ENCODE results near the gene DOCK2. TPM values are rescaled to one million over a fixed set of nuclear protein-coding genes. Genes with fewer than 3 reads are reported as not detected.

Gene DOCK2
- polyA plus RNA-seq, 1 experiment: 1.6 TPM

- no peaks in the 10 kb centered on the region for H3K27me3 ChIP-seq (ENCODE audit: control insufficient read depth, insufficient read depth, low read length)
- H3K4me3 ChIP-seq (ENCODE audit: low read depth, low read length): no peak overlapping the region
- no peaks in the 10 kb centered on the region for H3K9me3 ChIP-seq (ENCODE audit: control insufficient read depth, insufficient read depth, low read length)
- DNase-seq (ENCODE audit: low read depth, low spot score): no peak
- TF ChIP-seq, protein P1, sequence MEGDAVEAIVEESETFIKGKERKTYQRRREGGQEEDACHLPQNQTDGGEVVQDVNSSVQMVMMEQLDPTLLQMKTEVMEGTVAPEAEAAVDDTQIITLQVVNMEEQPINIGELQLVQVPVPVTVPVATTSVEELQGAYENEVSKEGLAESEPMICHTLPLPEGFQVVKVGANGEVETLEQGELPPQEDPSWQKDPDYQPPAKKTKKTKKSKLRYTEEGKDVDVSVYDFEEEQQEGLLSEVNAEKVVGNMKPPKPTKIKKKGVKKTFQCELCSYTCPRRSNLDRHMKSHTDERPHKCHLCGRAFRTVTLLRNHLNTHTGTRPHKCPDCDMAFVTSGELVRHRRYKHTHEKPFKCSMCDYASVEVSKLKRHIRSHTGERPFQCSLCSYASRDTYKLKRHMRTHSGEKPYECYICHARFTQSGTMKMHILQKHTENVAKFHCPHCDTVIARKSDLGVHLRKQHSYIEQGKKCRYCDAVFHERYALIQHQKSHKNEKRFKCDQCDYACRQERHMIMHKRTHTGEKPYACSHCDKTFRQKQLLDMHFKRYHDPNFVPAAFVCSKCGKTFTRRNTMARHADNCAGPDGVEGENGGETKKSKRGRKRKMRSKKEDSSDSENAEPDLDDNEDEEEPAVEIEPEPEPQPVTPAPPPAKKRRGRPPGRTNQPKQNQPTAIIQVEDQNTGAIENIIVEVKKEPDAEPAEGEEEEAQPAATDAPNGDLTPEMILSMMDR (IDR thresholded peaks at IDR 0.05; ENCODE audit: low read depth, low read length): no peak
- POLR2A ChIA-PET: no interaction called here
- H3K27ac ChIP-seq (ENCODE audit: low read depth, low read length): no peak overlapping the region
- CTCF ChIA-PET: interaction anchor here (1.1 to 3.5 kb wide), 3 partner anchors 11 to 409 kb away, joined by 5 to 25 read pairs (median 8); partner anchors contain the start of gene INSYN2B
Measured at GRCh38 chr5:169991115-169991869, 354.2 kb downstream of the DOCK2 start.

DNA sequence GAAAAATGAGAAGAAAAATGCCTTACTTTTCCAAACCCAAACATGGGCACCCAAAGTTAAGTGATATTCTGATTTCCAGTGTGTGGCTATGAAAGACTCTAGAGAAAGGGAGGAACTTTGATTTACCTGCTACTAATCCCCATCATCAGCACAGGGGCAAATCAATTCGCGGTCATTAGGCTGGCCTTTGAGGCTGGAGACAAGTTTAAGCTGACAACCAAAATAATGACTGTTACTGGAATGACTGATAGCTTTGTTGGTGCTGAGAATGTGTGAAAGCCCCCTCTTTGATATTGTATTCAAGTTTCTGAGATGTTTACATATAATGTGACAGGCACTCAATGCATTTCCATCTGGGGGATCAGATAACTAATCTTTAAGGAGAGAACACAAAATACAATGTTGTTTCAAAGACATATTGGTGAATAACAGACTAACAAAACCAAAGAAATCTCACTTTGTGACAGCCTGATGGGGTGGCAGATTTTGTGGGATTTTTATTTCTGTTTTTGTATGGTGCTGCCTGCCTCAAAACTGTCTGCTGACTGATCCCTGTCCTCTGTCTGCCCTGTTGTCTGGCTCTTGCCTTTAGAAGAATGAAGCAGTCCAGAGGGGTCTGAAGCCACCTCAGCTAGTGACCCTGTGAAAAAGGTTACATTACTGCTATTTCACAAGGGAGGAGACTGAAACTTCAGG, 355.9 kb downstream of the DOCK2 start:
- H3K4me3 ChIP-seq (ENCODE audit: low read depth, low read length): no peak overlapping the region
- POLR2A ChIA-PET: no interaction called here
- H3K27ac ChIP-seq (ENCODE audit: low read depth, low read length): no peak overlapping the region
- CTCF ChIA-PET: interaction anchor here (1.1 kb wide), 1 partner anchor 13 kb away, joined by 4 read pairs; the partner anchor contains the start of gene INSYN2B
- no peaks in the 10 kb centered on the region for H3K27me3 ChIP-seq (ENCODE audit: control insufficient read depth, insufficient read depth, low read length)
- no peak for DNase-seq (ENCODE audit: low read depth, low spot score)
- TF ChIP-seq, protein P1 (IDR thresholded peaks at IDR 0.05; ENCODE audit: low read depth, low read length): no peak
- no peaks in the 10 kb centered on the region for H3K9me3 ChIP-seq (ENCODE audit: control insufficient read depth, insufficient read depth, low read length)

- ChIA-PET CTCF (interaction anchor here (1.1 kb wide), 1 partner anchor 13 kb away, joined by 4 read pairs; the partner anchor contains the start of gene INSYN2B), POLR2A (no interaction called here)
- TF ChIP-seq, protein P1 (IDR thresholded peaks at IDR 0.05; ENCODE audit: low read depth, low read length): no peak
Measured at GRCh38 chr5:169993485-169993790, 356.4 kb downstream of the DOCK2 start.

DNA sequence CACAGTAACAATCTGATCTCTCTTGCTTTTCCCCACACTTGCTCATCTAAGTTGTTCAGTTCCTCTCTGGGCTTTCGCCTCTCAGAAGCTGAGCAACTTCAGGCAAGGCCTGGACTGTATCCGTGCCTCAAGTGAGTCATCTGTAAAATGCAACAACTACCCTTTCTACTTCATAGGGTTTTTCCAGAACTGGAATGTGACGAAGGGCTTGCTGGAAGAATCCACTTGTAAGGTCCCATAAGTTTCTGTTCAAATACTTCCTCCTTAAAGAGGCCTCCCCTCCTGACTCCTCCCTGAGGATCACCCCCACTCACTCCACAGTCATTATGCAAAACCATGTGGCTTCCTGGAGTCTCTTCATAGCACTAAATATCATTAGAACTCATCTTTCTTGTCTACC, 360.7 kb downstream of the DOCK2 start:
- DNase-seq (ENCODE audit: low read depth, low spot score): no peak
- POLR2A ChIA-PET: no interaction called here
- no peaks in the 10 kb centered on the region for H3K9me3 ChIP-seq (ENCODE audit: control insufficient read depth, insufficient read depth, low read length)
- H3K27ac ChIP-seq (ENCODE audit: low read depth, low read length): no peak overlapping the region
- TF ChIP-seq, protein P1 (IDR thresholded peaks at IDR 0.05; ENCODE audit: low read depth, low read length): no peak
- no peak overlapping the region for H3K4me3 ChIP-seq (ENCODE audit: low read depth, low read length)
- peaks cover 1% of the 10 kb centered on the region for H3K27me3 ChIP-seq (ENCODE audit: control insufficient read depth, insufficient read depth, low read length)
- CTCF ChIA-PET: no interaction called here

More at GRCh38 chr5:169993485-169993790, 356.4 kb downstream of the DOCK2 start:
- no peak overlapping the region for H3K27ac ChIP-seq (ENCODE audit: low read depth, low read length)
- H3K27me3 ChIP-seq (ENCODE audit: control insufficient read depth, insufficient read depth, low read length): no peaks in the 10 kb centered on the region
- H3K9me3 ChIP-seq (ENCODE audit: control insufficient read depth, insufficient read depth, low read length): no peaks in the 10 kb centered on the region
- no peak overlapping the region for H3K4me3 ChIP-seq (ENCODE audit: low read depth, low read length)
- DNase-seq (ENCODE audit: low read depth, low spot score): no peak

DNA sequence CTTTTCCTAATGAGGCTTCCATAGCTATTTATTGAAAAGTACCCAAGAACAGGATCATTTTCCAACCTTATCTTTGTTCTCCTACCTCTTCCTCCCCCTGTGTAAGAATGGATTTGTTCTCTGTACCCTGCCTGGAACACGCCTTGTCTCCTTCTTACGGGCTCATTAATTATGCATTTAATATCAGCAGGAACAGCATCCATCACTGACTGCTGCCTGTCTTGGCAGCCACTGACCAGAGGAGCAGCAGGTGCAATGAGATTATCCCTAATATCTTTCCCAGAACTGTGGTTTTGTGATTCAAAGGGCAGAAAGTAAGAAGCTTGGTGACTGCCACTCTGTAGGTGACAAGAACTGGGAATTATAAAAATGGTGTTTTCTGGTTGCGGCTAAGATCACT, 362.5 kb downstream of the DOCK2 start:
- Histone ChIP-seq H3K27ac (ENCODE audit: low read depth, low read length) (no peak overlapping the region), H3K27me3 (ENCODE audit: control insufficient read depth, insufficient read depth, low read length) (peaks cover 3% of the 10 kb centered on the region), H3K9me3 (ENCODE audit: control insufficient read depth, insufficient read depth, low read length) (no peaks in the 10 kb centered on the region), H3K4me3 (ENCODE audit: low read depth, low read length) (no peak overlapping the region)
- ChIA-PET CTCF (interaction anchor here (0.8 to 2.5 kb wide), 2 partner anchors 19 to 298 kb away, joined by 4 to 9 read pairs; partner anchors contain the start of gene INSYN2B), POLR2A (no interaction called here)
- no peak for DNase-seq (ENCODE audit: low read depth, low spot score)
- TF ChIP-seq, protein P1 (IDR thresholded peaks at IDR 0.05; ENCODE audit: low read depth, low read length): no peak

Data from AG04450 (cell line).